ENCODE data around the gene MED27.

Gene MED27

DNA sequence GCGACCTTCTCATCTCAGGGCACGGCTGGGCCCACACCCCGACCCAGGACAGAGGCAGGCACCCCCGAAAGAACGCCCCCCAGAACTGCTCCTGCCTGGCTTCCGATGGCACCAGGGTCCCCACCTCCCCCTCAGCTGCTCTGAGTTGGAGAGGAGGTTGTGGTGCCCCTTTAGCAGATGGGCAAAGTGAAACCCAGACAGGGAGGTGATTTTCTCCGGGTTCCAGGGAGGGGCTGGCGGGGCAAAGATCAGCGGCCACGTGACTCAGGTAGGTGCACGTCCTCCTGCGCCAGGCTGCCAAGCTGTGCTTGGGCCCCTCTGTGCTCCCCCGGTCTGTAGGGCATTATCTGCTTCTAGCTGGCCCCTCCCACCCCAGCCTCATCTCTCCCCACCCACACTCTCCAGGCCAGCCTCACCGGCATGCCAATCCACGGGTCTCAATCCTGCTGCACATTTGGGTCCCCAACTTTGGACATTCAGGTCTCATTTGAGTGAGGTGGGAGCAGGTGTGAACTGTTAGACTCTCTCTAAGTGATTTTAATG lies 254.6 kb downstream of the MED27 start:
- no peaks in the 10 kb centered on the region for H3K36me3 ChIP-seq (ENCODE audit: insufficient read depth, low read length)
- H3K9me3 ChIP-seq (ENCODE audit: control insufficient read depth, insufficient read depth, low read length): no peaks in the 10 kb centered on the region
- no peaks in the 10 kb centered on the region for H3K4me1 ChIP-seq (ENCODE audit: insufficient read depth, low read length)
- H3K9ac ChIP-seq (ENCODE audit: low read depth, low read length): no peak overlapping the region

DNA sequence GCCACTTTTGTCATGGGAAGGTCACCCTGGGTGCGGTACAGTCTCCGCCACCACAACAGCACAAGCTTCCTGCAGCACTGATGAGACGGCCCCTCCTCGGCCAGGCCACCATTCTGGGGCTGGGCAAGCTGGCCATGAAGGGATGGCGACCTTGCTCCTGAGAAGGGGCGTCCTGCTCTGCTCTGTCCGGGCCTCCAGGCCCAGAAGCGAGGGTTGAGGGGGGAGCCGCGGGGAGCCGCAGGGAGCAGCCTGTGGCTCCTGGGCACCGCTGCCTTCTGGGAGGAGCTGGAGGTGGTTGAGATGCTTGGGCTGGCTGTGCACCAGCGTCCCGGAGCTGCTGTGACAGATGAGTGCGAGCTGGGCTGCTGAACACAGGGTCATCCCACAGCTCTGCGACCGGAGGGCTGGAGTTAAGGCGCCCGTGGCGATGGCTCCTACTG lies 255.5 kb downstream of the MED27 start:
- Histone ChIP-seq H3K9me3 (ENCODE audit: control insufficient read depth, insufficient read depth, low read length) (no peaks in the 10 kb centered on the region), H3K4me1 (ENCODE audit: insufficient read depth, low read length) (no peaks in the 10 kb centered on the region), H3K9ac (ENCODE audit: low read depth, low read length) (no peak overlapping the region), H3K36me3 (ENCODE audit: insufficient read depth, low read length) (no peaks in the 10 kb centered on the region)

DNA sequence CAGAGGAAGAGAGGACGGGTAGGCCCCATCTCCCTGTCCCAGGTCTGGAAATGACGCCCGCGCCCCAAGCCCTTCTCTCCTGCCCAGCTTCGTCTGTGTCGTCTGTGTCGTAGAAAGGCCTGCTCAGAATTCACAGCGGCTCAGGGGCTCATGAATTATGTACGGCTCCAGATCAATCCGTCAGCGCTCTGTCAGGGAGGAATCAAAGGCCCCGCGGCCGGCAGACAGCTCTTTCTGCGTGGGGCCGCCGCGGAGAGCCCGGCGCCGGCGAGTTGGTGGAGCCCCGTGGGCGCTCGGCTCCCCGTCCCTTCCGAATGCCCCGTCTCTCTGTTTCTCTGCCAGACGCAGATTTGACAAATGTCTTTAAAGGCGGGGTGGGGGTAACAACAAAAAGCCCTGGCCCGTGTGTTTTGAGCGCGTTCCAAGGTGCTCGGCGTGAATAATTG lies 255.9 kb downstream of the MED27 start:
- H3K4me1 ChIP-seq (ENCODE audit: insufficient read depth, low read length): no peaks in the 10 kb centered on the region

DNA sequence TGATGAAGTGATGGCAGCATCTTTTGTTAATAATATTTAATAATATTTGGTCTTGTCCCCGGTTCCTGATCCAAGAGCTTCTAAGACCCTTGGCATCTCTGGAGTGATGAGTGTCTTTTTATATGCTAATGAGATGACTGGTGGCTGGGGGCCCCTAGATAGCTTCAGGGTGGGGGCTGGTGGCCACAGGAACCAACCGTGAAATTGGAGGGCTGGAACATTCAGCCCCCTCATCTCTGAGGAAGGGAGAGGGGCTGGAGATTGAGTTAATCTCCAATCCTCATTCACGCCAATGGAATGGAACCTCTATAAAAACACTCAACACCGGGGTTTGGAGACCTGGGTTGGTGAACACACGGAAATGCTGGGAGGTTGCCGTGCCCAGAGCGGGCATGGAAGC lies 261.6 kb downstream of the MED27 start:
- H3K9me3 ChIP-seq (ENCODE audit: control insufficient read depth, insufficient read depth, low read length): no peaks in the 10 kb centered on the region
- peaks cover 14% of the 10 kb centered on the region; the same call in 1 of the 2 replicates for H3K4me1 ChIP-seq (ENCODE audit: insufficient read depth, low read length)
- no peaks in the 10 kb centered on the region for H3K36me3 ChIP-seq (ENCODE audit: insufficient read depth, low read length)
- no peak overlapping the region for H3K9ac ChIP-seq (ENCODE audit: low read depth, low read length)

More for the DNA sequence above, 255.9 kb downstream of the MED27 start:
- no peak overlapping the region for H3K9ac ChIP-seq (ENCODE audit: low read depth, low read length)
- H3K36me3 ChIP-seq (ENCODE audit: insufficient read depth, low read length): no peaks in the 10 kb centered on the region
- no peaks in the 10 kb centered on the region for H3K9me3 ChIP-seq (ENCODE audit: control insufficient read depth, insufficient read depth, low read length)

DNA sequence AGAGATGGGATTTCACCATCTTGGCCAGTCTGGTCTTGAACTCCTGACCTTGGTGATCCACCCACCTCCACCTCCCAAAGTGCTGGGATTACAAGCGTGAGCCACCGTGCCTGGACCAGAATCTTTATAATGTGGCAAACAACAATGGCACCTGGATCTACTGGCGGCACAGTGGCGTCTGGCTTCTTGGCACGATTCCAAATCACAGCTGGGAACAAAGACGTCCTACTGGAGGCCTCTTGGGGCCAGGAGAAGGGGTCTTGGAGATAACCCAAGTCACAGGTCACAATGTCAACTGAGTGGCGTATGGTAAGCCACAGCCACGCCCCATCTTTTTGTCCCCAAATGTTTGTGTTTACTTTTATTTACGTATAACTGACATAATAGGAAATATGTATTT lies 262.0 kb downstream of the MED27 start:
- no peaks in the 10 kb centered on the region for H3K36me3 ChIP-seq (ENCODE audit: insufficient read depth, low read length)
- no peaks in the 10 kb centered on the region for H3K9me3 ChIP-seq (ENCODE audit: control insufficient read depth, insufficient read depth, low read length)
- no peak overlapping the region for H3K9ac ChIP-seq (ENCODE audit: low read depth, low read length)
- H3K4me1 ChIP-seq (ENCODE audit: insufficient read depth, low read length): peaks cover 14% of the 10 kb centered on the region; the same call in 1 of the 2 replicates

DNA sequence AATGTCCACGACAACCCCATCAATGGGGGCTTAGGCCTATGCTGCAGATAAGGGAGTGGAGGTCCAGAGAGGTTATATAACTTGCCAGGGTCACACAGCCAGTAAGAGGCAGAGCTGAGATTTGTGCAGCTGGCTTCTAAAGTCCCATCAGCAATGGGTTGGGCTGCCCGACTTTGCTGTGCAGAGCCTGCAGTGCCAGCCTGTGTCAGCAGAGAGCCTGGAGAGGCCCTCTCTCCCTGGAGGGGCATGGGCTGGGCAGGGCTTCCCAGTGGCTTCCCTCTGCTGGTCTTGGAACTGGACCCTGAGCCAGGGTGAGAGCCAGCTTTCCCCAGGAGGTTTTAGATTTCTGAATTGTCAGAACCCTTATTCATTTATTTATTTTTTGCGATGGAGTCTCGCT lies 262.6 kb downstream of the MED27 start:
- Histone ChIP-seq H3K9ac (ENCODE audit: low read depth, low read length) (no peak overlapping the region), H3K9me3 (ENCODE audit: control insufficient read depth, insufficient read depth, low read length) (no peaks in the 10 kb centered on the region), H3K4me1 (ENCODE audit: insufficient read depth, low read length) (peaks cover 14% of the 10 kb centered on the region; the same call in 1 of the 2 replicates), H3K36me3 (ENCODE audit: insufficient read depth, low read length) (no peaks in the 10 kb centered on the region)

DNA sequence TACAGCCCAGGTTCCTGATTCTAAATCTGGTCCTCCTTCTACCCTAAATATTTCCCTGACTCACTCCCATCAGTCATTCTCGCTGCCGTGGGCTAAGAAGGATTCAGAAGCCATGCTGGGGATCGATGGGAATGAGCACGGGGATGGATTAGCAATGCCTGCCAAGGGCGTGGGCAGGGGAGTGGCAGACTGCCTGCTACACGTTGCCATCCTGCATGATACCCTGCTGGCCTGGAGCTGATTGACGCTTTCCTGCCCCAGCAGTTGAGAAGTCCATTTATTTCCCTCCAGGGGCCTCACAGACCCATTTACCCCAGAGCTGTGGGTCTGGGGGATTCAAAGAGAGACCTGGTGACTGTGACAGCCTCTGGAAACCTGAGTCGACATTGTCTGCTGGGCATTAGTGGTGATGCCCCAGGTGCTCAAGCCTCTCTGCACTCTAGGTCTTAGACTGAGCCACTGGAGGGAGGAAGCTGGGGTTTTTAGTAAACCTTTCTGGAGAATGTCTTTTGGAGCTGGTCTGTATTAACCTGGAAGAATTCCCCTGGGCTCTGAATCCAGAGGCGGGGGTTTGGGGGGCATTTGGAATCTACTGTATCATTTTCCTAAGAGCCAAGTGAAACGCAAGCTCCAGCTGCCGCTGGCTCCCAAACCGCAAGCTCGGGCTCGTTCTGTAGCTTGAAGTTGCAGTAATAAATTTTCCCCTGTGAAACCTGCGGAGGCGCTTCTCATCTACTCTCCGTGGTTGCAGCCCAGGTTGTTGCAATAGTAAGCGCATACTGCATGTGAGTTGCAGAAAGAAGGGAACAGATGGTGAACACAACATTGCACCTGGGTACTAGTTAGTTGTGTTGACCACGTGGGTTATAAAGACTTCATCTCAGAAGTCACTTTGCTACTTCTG lies 263.4 kb downstream of the MED27 start:
- no peak overlapping the region for H3K9ac ChIP-seq (ENCODE audit: low read depth, low read length)
- no peaks in the 10 kb centered on the region for H3K36me3 ChIP-seq (ENCODE audit: insufficient read depth, low read length)
- H3K9me3 ChIP-seq (ENCODE audit: control insufficient read depth, insufficient read depth, low read length): no peaks in the 10 kb centered on the region
- H3K4me1 ChIP-seq (ENCODE audit: insufficient read depth, low read length): peaks cover 14% of the 10 kb centered on the region; the same call in 1 of the 2 replicates

DNA sequence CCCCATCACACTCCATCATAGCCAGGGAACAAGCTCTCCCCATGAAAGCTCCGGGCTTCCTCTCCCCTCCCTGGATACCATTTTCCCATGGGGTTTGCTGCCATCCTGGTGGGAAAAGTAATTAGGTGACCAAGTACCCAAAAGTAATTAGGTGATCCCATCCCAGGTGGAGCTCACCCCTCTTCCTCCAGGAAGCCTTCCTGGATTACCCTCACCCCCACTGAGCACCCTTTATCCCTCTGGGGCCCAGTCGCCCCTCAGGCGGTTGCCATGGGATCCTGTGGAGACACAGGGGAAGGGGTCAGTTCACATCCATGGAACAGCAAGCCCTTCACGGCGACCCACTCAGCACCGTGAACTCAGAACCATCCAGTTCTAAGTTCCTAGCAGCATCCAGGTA lies 265.0 kb downstream of the MED27 start:
- no peaks in the 10 kb centered on the region for H3K36me3 ChIP-seq (ENCODE audit: insufficient read depth, low read length)
- H3K4me1 ChIP-seq (ENCODE audit: insufficient read depth, low read length): peaks cover 19% of the 10 kb centered on the region; the same call in 1 of the 2 replicates
- H3K9me3 ChIP-seq (ENCODE audit: control insufficient read depth, insufficient read depth, low read length): no peaks in the 10 kb centered on the region
- no peak overlapping the region for H3K9ac ChIP-seq (ENCODE audit: low read depth, low read length)

DNA sequence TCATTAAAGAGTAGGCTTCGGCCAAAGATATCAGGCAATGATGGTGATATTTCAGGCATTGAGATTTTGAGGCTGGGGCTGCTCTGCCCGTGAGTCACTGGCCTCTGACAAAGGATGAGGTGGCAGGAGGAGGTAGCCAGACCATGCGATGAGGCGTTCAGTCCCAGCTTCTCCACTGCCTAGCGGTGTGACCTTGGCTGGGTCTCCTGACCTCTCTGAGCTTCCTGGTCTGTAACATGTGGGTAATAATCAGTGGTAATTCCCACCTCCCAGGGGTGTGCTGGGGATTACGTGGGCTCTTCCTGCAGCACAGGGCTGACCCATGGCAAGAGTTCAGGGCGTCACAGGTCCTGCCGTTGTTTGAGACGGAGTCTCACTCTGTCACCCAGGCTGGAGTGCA lies 266.6 kb downstream of the MED27 start:
- H3K9me3 ChIP-seq (ENCODE audit: control insufficient read depth, insufficient read depth, low read length): no peaks in the 10 kb centered on the region
- no peak overlapping the region for H3K9ac ChIP-seq (ENCODE audit: low read depth, low read length)
- no peaks in the 10 kb centered on the region for H3K36me3 ChIP-seq (ENCODE audit: insufficient read depth, low read length)
- peaks cover 24% of the 10 kb centered on the region for H3K4me1 ChIP-seq (ENCODE audit: insufficient read depth, low read length)

DNA sequence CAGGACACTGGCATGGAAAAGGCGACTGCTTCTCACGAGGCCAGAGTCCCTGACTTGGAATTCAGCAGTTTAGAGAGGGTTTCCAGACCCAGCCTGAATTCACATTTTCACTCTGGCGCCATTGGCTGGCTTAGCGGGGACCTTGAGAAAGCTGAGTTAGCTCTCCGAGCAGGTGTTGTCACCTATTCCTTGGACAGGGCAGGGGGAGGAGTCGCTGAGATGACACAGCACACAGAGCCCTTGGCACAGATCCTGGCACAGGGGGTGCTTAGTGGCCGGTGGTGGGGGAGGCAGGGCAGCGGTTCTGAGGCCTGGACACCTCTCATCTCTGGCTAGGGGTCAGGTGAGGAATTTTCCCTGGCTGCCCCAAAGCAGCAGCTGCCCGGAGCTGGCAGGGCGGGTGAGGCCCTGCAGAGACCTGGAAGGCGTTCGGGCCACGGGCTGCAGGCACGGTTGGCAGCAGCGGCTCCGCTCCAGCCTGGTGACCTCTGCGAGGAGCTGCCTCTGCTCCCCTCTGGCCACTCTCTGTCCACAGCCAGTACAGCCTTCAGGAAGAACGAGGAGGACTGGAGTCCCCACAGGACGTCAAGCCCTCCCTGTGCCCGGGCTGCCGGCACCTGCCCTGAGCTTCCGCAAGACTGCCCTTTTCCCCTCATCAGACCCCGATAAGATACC lies 267.4 kb downstream of the MED27 start:
- peaks cover 22% of the 10 kb centered on the region for H3K4me1 ChIP-seq (ENCODE audit: insufficient read depth, low read length)
- no peaks in the 10 kb centered on the region for H3K36me3 ChIP-seq (ENCODE audit: insufficient read depth, low read length)
- H3K9ac ChIP-seq (ENCODE audit: low read depth, low read length): no peak overlapping the region
- H3K9me3 ChIP-seq (ENCODE audit: control insufficient read depth, insufficient read depth, low read length): no peaks in the 10 kb centered on the region

DNA sequence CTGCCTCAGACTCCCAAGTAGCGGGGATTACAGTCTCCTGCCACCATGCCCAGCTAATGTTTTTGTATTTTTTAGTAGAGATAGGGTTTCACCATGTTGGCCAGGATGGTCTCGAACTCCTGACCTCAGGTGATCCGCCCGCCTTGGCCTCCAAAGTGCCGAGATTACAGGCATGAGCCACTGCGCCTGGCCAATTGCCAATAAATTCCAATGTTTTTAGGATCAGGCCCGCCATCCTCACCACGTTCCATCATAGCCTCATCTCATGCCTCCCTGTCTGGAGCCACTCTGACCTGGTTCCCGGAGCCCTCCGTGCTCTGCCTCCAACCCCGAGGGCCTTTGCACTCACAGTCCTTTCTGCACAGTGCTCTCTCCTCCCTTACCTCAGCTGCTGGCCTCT lies 268.3 kb downstream of the MED27 start:
- H3K4me1 ChIP-seq (ENCODE audit: insufficient read depth, low read length): peaks cover 23% of the 10 kb centered on the region
- no peak overlapping the region for H3K9ac ChIP-seq (ENCODE audit: low read depth, low read length)
- H3K36me3 ChIP-seq (ENCODE audit: insufficient read depth, low read length): no peaks in the 10 kb centered on the region
- no peaks in the 10 kb centered on the region for H3K9me3 ChIP-seq (ENCODE audit: control insufficient read depth, insufficient read depth, low read length)

DNA sequence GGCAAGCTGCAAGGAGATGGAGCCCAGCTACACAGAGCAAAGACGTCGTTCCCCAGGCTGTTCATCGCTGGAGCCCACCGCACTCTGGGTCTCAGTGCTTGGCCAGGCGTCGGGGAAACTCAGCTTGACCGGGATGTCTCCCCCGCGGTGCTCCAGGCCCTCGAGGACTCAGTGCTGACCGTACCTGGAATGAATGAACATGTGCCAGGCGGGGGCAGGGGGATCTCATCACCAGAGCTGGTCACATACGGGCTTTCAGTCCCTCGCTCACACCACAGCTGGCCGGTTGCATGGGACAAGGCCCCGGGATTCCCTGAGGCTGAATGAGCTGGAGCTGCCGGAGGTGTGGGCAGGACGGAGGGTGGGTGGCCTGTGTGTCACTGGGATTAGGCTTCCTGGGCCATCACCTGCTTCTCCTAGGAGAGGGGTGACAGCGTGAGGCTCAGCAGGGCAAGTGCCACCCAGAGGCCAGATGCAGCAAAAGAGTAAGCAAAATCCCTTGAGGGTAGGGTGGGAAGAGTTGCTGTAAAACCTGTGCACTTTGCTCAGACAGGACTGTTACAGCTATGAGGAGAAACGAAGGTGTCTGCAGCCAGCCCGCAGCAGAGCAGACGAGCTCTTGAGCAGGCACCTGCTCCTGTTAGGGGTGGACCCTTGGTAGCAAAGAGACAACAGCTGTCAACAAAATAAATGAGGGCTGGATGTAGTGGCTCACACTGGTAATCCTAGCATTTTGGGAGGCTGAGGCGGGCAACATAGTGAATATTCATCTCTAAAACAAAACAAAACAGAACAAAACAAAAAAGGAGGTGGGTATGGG lies 269.1 kb downstream of the MED27 start:
- H3K9ac ChIP-seq (ENCODE audit: low read depth, low read length): no peak overlapping the region
- H3K9me3 ChIP-seq (ENCODE audit: control insufficient read depth, insufficient read depth, low read length): no peaks in the 10 kb centered on the region

More for the DNA sequence above, 269.1 kb downstream of the MED27 start:
- H3K4me1 ChIP-seq (ENCODE audit: insufficient read depth, low read length): peaks cover 28% of the 10 kb centered on the region
- H3K36me3 ChIP-seq (ENCODE audit: insufficient read depth, low read length): no peaks in the 10 kb centered on the region

Measured in ES-I3 (cell line).